Left colon (tissue), 2 donors: ENCODE measurements around the gene COX6A1. TPM values are rescaled to one million over a fixed set of nuclear protein-coding genes. Genes with fewer than 3 reads are reported as not detected.
A peak's percentile ranks its signal among the peaks of the same experiment; 100 is the strongest.
"Not testable (repeated sequence)": the region's sequence is repeated elsewhere in the genome, so short reads cannot be mapped to it uniquely, and the experiment has no call there.

ENCODE experiments used
- ATAC-seq: fragments of 200-7000 bp; cut with Tn5 transposase; one replicate; pipeline ENCODE4 v1.9.1; 2020; ENCODE audit warnings: mild to moderate bottlenecking, moderate library complexity
- DNase-seq, 2 donors: peaks; one replicate each; pipeline ENCODE4 v3.0.0-alpha.2; 2020
- intact Hi-C, 2 donors: fragments of 100-400 bp; cut with DNase I in 1 of 2; cut with micrococcal nuclease in 1 of 2; formaldehyde crosslinking; loops; one replicate each; pipeline versions ENCODE4 v1.11.2 to v1.14.0; 2022; cut with DNase I, micrococcal nuclease
- total RNA-seq, 2 donors: library from RNA; stranded (reverse); fragmentation: NEBNext Ultra II Directional; extraction: Animal tissue kit (Norgen Biotek cat#: 25700); gene quantifications; one replicate each; pipeline ENCODE4 v1.2.1, GENCODE V29; 2021
- donor health status: DM: no; HTN: no; CAD: no.
- donor health status: DM: yes; HTN: yes; CAD: no.

Gene COX6A1
- total RNA-seq, 2 donors from 2014 or later: 936 to 1,140 TPM

- ATAC-seq (no peak), DNase-seq (no peak)
- intact Hi-C loops: loop anchor here (10.0 kb wide), 1 partner anchor 67 kb away; no protein-coding TSS in a partner anchor
Observed at GRCh38 chr12:120421701-120422100, 16.2 kb upstream of the COX6A1 start.

- intact Hi-C loops: loop anchor here (10.0 kb wide), 1 partner anchor 68 kb away; no protein-coding TSS in a partner anchor
- DNase-seq (no peak), ATAC-seq (no peak)
Observed at GRCh38 chr12:120422892-120423456, 14.9 kb upstream of the COX6A1 start.

GRCh38 chr12:120425797-120426196, 12.1 kb upstream of the COX6A1 start:
- intact Hi-C loops: loop anchor here (10.0 kb wide), 1 partner anchor 71 kb away; no protein-coding TSS in a partner anchor
- DNase-seq (no peak), ATAC-seq (no peak)

- ATAC-seq (peak; percentile 84), DNase-seq (peak in 1 of 2 donors; percentile 25)
- intact Hi-C loops: loop anchor here (10.0 kb wide), 1 partner anchor 74 kb away; no protein-coding TSS in a partner anchor
Observed at GRCh38 chr12:120428597-120429229, 9.2 kb upstream of the COX6A1 start.

DNA sequence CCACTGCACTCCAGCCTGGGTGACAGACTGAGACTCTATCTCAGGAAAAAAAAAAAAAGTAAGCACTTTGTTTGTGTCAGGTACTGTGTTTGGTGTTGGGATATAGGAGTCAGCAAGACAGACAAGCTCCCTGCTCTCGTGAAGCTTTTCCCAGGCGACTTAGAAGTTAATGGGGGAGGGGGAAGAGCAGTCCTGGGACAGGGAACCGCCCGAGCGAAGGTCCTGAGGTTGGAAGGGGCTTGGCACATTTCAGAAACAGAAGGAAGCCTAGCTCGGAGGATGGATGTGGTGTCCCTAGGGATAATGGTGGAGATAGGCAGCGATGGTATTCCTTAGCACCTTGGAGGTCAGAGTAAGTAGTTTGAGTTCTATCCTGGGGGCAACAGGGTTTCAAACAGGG, 8.5 kb upstream of the COX6A1 start:
- DNase-seq (peak in 1 of 2 donors; percentile 37), ATAC-seq (peak; percentile 61)
- intact Hi-C loops: loop anchor here (10.0 kb wide), 1 partner anchor 75 kb away; no protein-coding TSS in a partner anchor

GRCh38 chr12:120432772-120433525, 5.0 kb upstream of the COX6A1 start:
- intact Hi-C loops: no loop called here

DNA sequence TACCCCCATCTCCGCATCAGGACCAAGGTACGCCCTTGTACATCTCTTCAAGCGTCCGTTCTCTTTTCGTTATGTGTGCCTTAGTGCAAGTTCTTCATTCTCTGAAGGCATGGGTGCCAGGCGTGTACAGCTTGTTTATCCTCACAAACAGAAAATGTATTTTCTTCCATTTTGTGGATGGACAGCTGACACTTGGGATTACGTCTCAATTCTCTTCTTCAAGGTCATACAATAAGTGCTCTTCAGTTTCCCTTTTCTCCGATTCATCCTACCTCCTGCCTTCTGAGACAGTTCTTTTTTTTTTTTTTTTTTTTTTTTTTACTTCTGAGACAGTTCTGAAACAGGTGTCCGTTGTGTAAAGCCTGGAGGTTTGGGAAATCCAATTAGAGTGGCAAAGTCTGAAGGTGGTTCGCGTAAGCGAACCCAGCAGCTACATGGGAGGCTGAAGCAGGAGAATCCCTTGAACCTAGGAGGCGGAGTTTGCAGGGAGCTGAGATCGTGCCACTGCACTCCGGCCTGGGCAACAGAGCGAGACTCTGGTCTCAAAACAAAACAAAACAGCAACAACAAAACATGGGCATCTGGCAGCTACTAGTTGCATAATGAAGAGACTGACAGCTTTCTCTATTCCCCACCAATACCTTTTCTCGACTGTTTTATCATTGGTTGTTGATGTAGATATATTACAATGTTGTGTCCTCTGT, 734 bp downstream of the COX6A1 start:
- intact Hi-C loops: no loop called here
- peak; percentile 20 for ATAC-seq
- DNase-seq: no peak

More at GRCh38 chr12:120432772-120433525, 5.0 kb upstream of the COX6A1 start:
- ATAC-seq (no peak), DNase-seq (no peak)

DNA sequence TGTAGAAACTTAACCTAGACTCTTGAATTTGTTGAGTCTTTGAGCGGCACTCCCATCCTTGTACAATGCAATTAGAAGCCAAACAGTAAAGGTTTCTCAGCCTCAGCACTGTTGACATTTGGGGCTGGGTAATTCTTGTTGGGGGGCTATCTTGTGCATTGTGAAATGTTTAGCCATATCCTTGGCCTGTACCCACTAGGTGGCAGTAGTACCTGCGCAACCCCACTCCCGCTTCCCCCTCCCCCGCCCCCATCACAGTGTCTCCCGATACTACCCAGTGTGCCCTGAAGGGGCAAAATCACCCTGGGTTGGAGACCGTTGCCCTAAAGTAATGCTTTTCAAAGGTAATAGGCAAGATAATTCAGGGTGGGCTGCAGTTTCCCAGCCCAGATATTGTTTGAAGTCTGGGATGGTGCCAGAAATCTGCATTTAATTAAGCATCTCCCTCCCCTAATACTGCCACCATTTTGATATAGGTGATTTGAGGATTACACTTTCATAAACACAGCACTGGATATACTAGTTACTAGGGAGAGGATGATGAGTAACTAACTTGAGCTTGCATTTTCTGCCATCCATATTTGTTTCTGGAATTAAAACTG, 1.8 kb downstream of the COX6A1 start:
- DNase-seq (peak; percentile 45 to 68), ATAC-seq (peak; percentile 36)
- intact Hi-C loops: no loop called here

DNA sequence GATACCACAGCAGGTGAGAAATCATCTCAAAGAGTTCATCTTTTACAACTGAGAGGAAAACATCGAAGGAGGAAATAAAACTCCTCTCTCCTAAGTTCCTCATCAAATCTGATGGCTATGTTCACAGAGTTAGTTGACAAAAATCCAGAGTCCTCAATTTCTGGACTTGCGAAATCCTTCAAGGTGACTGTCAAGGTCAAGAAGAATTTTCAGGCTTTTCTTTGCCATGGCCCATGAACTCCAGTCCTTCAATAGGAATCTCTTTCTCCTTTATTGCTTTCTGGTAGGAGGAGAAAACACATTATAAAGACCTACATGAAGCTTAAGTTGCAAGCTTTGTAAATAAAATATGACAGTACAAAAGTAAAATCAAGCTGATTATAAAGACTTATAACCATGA, 6.8 kb downstream of the COX6A1 start:
- ATAC-seq: no peak
- DNase-seq: no peak
- intact Hi-C loops: no loop called here

DNA sequence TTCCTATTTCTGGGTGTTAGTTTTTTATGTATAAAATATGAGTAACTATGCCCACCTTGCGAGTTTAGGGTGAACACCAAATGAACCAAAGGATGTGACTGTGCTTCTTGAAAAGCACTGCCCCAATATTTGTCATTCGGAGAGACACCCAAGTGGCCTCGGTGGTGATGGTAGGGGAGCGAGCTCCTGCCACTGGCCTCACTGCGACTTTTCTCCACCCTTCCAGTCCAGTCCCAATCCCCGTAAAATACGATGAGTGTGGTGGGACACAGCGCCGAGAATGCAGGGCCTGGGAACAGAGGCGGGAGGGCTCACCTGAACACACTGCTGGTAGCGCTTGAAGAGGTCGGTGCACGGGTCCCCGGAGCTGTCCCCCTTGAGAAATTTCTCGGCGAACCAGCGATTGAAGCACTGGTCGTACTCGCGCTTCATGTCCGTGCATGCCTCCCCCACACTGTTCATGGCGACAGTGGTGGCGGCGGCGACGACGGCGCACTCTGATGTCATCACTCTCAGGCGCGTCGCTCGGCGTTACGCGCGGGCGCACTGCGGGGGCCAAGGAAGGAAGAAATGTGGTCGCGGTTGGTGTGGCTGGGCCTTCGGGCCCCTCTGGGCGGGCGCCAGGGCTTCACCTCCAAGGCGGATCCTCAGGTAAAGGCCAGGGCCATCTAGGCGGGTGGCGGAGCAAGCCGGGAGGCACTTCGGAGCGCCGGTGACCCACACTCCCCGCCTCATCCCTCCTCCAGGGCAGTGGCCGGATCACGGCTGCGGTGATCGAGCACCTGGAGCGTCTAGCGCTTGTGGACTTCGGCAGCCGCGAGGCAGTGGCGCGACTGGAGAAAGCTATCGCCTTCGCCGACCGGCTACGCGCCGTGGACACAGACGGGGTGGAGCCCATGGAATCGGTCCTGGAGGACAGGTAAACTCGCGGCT, 8.3 kb downstream of the COX6A1 start, which contains the start of the genes GATC and TRIAP1:
Gene GATC, plus strand, starts transcription at position 534 of the 933 bp plus-strand sequence. Its CDS starts 37 bp downstream, at position 571.
Gene TRIAP1, minus strand, starts transcription at position 474 of the 933 bp plus-strand sequence. Its CDS starts 12 bp downstream, at position 462.
- ATAC-seq: peak; percentile 96
- intact Hi-C loops: no loop called here
- peak; percentile 79 to 91 for DNase-seq

GRCh38 chr12:120446844-120447178, 8.9 kb downstream of the COX6A1 start:
- DNase-seq, intact Hi-C loops, ATAC-seq: not testable (repeated sequence)

- ATAC-seq: no peak
Observed at GRCh38 chr12:120447992-120448391, 10.1 kb downstream of the COX6A1 start.

DNA sequence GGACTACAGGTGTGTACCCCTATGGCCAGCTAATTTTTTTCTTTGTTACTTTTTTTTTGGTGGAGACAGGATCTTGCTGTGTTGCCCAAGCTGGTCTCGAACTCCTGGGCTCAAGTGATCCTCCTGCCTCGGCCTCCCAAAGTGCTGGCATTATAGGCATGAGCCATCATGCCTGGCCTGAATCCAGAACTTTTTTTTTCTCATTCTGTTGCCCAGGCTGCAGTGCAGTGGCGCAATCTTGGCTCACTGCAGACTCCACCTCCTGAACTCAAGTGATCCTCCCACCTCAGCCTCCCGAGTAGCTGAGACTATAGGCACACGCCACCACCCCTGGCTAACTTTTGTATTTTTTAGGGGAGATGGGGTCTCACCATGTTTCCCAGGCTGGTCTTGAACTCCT, 14.6 kb downstream of the COX6A1 start:
- ATAC-seq, DNase-seq, intact Hi-C loops: not testable (repeated sequence)

More at GRCh38 chr12:120447992-120448391, 10.1 kb downstream of the COX6A1 start:
- intact Hi-C loops: no loop called here
- DNase-seq: no peak

DNA sequence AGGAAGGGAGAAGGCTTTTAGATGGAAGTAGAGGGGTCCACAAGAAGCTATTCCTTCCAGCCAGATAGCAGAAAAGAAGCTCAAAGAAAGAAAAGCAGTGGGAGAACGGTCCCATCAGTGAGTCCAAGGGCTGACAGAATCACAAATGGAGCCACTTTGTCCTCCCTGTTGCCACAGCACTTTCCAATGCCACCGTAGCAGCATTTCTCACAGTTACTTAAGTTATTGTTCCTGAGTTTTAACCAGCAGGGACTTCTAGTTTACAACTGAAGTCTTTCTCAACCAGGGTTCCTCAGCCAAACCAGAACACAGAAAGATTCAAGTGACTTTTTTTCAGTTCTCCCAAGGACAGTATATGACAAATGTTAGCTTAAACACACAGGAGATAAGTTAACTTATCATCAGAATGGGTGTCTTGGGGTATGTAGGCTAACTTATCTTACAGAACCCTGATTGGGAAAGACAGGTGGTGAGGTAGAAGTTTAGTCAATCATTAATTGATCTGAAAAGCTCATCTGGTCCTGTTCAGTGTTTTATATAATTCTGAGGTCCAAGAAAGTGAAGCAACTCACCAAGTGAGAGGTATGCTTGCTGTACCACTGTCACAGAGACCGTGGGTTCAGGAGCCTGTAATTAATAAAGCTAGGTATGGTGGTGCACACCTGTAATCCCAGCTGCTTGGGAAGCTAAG, 15.3 kb downstream of the COX6A1 start:
- ATAC-seq (no peak), DNase-seq (no peak)
- intact Hi-C loops: no loop called here

GRCh38 chr12:120453977-120454376, 16.1 kb downstream of the COX6A1 start:
- intact Hi-C loops: no loop called here
- DNase-seq (no peak), ATAC-seq (peak; percentile 77)

- intact Hi-C loops: no loop called here
- DNase-seq (no peak), ATAC-seq (no peak)
Observed at GRCh38 chr12:120455302-120455701, 17.4 kb downstream of the COX6A1 start.

- DNase-seq (no peak), ATAC-seq (peak; percentile 15)
- intact Hi-C loops: no loop called here
Observed at GRCh38 chr12:120457133-120457532, 19.2 kb downstream of the COX6A1 start.
